22Rv1 (cell line): Measurements from ENCODE around the gene CXCL14.

ENCODE experiments used
- CTCF ChIP-seq: fragments of 450-650 bp; IDR thresholded peaks from 2 replicates; pipeline ENCODE4 v1.5.1; 2017; ENCODE audit warnings: mild to moderate bottlenecking
- ZFX ChIP-seq: fragments of 450-650 bp; IDR thresholded peaks from 2 replicates; pipeline ENCODE4 v1.6.1; 2017; ENCODE audit warnings: antibody characterized with exemption, borderline replicate concordance

DNA sequence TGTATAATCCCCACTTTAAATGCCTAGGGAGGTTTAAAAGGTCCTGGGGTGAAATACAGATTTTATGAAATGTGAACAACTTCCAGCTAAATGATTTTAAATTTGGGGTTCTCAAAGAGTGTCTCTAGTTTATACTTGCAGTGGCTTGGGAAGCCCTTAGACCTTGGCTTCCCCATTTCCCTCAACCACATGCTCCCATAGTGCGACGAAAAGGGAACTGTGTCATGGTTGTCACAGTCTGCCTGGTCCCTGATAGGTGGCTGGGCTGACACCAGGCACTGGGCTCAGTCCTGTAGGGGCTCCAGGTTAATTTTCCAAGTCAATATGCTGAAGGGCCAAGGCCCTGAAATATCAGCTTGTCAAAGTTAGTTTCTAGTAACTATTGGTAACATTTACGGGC, 10.4 kb upstream of the CXCL14 start:
- TF ChIP-seq CTCF (no peak), ZFX (no peak)
